Stomach smooth muscle (tissue), 2 donors: Measurements from ENCODE around the gene PYDC2.

Experiments used
- H3K27ac ChIP-seq: one replicate; pipeline ENCODE4 v1.7.0; 2013; ENCODE audit warnings: mild to moderate bottlenecking, low read length, inconsistent platforms
- H3K27me3 ChIP-seq, 2 donors: one replicate each; pipeline ENCODE4 v1.7.0; 2013; ENCODE audit warnings: low read length in 2 of 2; ENCODE audit not compliant: insufficient read depth in 2 of 2, control insufficient read depth in 1 of 2
- H3K36me3 ChIP-seq, 2 donors: one replicate each; pipeline ENCODE4 v1.7.0; 2013; ENCODE audit warnings: low read length in 2 of 2; ENCODE audit not compliant: control insufficient read depth in 2 of 2, insufficient read depth in 2 of 2
- H3K4me1 ChIP-seq: one replicate; pipeline ENCODE4 v1.7.0; 2013; ENCODE audit warnings: low read length; ENCODE audit not compliant: control insufficient read depth, insufficient read depth
- H3K4me3 ChIP-seq, 2 donors: one replicate each; pipeline ENCODE4 v1.7.0; 2013; ENCODE audit warnings: low read length in 2 of 2
- H3K9ac ChIP-seq, 2 donors: one replicate each; pipeline ENCODE4 v1.7.0; 2013; ENCODE audit warnings: low read length in 2 of 2, mild to moderate bottlenecking in 1 of 2
- H3K9me3 ChIP-seq, 2 donors: one replicate each; pipeline ENCODE4 v1.7.0; 2013; ENCODE audit warnings: low read length in 2 of 2; ENCODE audit not compliant: control insufficient read depth in 2 of 2
- donor health status: healthy.
- donor health status: Pancreatic carcinoma.

PYDC2 gene

DNA sequence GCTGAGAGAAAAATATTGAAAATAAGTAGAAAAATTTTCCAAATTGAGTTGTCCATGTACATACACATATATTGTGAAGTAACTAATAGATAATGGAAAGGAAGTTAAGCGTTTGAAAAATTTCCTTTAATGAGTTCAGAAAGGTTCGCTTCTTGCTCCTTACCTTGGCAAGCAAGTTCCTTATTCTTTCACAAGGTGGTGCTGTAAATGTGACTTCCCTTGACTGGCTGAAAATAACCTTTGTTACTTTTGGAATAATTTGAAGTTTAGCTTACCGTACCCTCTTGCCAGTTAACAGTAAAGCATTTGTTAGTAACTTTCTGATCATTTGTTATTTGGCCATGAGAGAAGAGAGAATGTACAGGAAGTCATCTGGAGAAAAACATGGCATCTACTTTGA is 41.6 kb downstream of the PYDC2 start:
- peaks cover 3% of the 10 kb centered on the region for H3K4me1 ChIP-seq

DNA sequence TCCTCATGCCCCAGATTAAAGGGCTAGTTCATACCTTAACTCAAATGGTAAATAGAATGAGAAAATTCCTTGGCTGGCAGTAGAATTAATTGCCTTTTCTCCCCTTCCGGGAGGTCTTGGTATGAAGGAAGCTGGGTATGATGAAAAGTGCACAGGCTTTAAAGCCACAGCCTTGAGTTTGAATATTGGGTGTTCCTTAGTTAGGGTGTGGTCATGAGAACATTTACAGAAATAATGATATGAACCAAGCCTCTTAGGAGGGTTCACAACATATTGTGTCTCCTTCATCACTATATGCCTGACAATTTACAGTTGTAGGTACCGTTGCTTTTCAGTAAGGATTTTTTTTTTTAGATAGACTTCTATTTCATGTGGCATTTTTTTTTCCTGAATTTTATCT is 48.1 kb downstream of the PYDC2 start:
- Histone ChIP-seq H3K9ac (no peak overlapping the region), H3K36me3 (no peaks in the 10 kb centered on the region), H3K27me3 (no peaks in the 10 kb centered on the region), H3K4me1 (no peaks in the 10 kb centered on the region), H3K27ac (no peak overlapping the region), H3K9me3 (no peaks in the 10 kb centered on the region), H3K4me3 (no peak overlapping the region)

More for the DNA sequence above, 41.6 kb downstream of the PYDC2 start:
- no peaks in the 10 kb centered on the region for H3K9me3 ChIP-seq
- H3K27ac ChIP-seq: no peak overlapping the region
- peaks cover 3 to 6% of the 10 kb centered on the region in 2 donors for H3K27me3 ChIP-seq
- H3K9ac ChIP-seq: no peak overlapping the region
- no peaks in the 10 kb centered on the region for H3K36me3 ChIP-seq
- H3K4me3 ChIP-seq: no peak overlapping the region
